Measurements from ENCODE around the gene PHGDH. TPM values are rescaled to one million over a fixed set of nuclear protein-coding genes. Genes with fewer than 3 reads are reported as not detected.

Gene PHGDH
- total and polyA plus RNA-seq, 10 donors, result 1.1 to 24.6 (median 5.5) TPM

GRCh38 chr1:119724611-119725218, 13.0 kb downstream of the PHGDH start:
- DNase-seq, result no peak
- TF ChIP-seq POLR2A (IDR thresholded peaks at IDR 0.05) (no peak), POLR2AphosphoS5 (IDR thresholded peaks at IDR 0.05) (no peak), CTCF (IDR thresholded peaks at IDR 0.05 in 8 of 11, conservative IDR thresholded peaks at IDR 0.05 in 3 of 11) (no peak)
- Histone ChIP-seq H3K27ac (no peak overlapping the region), H3K9me3 (no peaks in the 10 kb centered on the region), H3K4me3 (no peak overlapping the region), H3K27me3 (replicated peaks in 1 of 7) (no peaks in the 10 kb centered on the region), H3K4me1 (peaks cover 0 to 13% (median 0%) of the 10 kb centered on the region in 6 donors), H3K36me3 (no peaks in the 10 kb centered on the region)
- intact Hi-C loops (cut with DNase I; ENCODE audit: low total_unique reads), result no loop called here
- 65 to 89% (median 75%) methylated on average over 8 of the region's 8 CpGs for WGBS, 5 donors

- intact Hi-C loops (cut with DNase I; ENCODE audit: low total_unique reads), result no loop called here
- H3K4me3 ChIP-seq, result no peak overlapping the region
- TF ChIP-seq POLR2AphosphoS5 (IDR thresholded peaks at IDR 0.05) (no peak), POLR2A (IDR thresholded peaks at IDR 0.05) (no peak), CTCF (IDR thresholded peaks at IDR 0.05 in 8 of 11, conservative IDR thresholded peaks at IDR 0.05 in 3 of 11) (no peak)
- H3K4me1 ChIP-seq, result peaks cover 0 to 13% (median 0%) of the 10 kb centered on the region in 6 donors
- no peaks in the 10 kb centered on the region for H3K36me3 ChIP-seq
- no peak overlapping the region for H3K27ac ChIP-seq
- WGBS, 5 donors, result 77 to 91% (median 87%) methylated on average over 5 of the region's 5 CpGs
- H3K27me3 ChIP-seq (replicated peaks in 1 of 7), result no peaks in the 10 kb centered on the region
- H3K9me3 ChIP-seq, result no peaks in the 10 kb centered on the region
- DNase-seq, result no peak
Observed at GRCh38 chr1:119725626-119726025, 13.9 kb downstream of the PHGDH start.

- TF ChIP-seq CTCF (IDR thresholded peaks at IDR 0.05 in 8 of 11, conservative IDR thresholded peaks at IDR 0.05 in 3 of 11), result no peak
- TF ChIP-seq POLR2A (IDR thresholded peaks at IDR 0.05), result no peak
- no peak for TF ChIP-seq POLR2AphosphoS5 (IDR thresholded peaks at IDR 0.05)
- peak overlapping the region in 2 of 8 donors; percentile 18 to 21 for H3K27ac ChIP-seq
- intact Hi-C loops (cut with DNase I; ENCODE audit: low total_unique reads), result no loop called here
- no peaks in the 10 kb centered on the region for H3K36me3 ChIP-seq
- H3K9me3 ChIP-seq, result no peaks in the 10 kb centered on the region
- H3K4me1 ChIP-seq, result peaks cover 0 to 13% (median 0%) of the 10 kb centered on the region in 6 donors
- H3K4me3 ChIP-seq, result no peak overlapping the region
- no peak for DNase-seq
- WGBS, 5 donors, result 8 to 25% (median 20%) methylated on average over 1 of the region's 1 CpG
- no peaks in the 10 kb centered on the region for H3K27me3 ChIP-seq (replicated peaks in 1 of 7)
Observed at GRCh38 chr1:119727991-119728390, 16.3 kb downstream of the PHGDH start.

GRCh38 chr1:119729044-119729443, 17.3 kb downstream of the PHGDH start:
- DNase-seq, result no peak
- intact Hi-C loops (cut with DNase I; ENCODE audit: low total_unique reads), result no loop called here
- no peaks in the 10 kb centered on the region for H3K27me3 ChIP-seq (replicated peaks in 1 of 7)
- no peak for TF ChIP-seq POLR2A (IDR thresholded peaks at IDR 0.05)
- no peak for TF ChIP-seq CTCF (IDR thresholded peaks at IDR 0.05 in 8 of 11, conservative IDR thresholded peaks at IDR 0.05 in 3 of 11)
- TF ChIP-seq POLR2AphosphoS5 (IDR thresholded peaks at IDR 0.05), result no peak
- H3K27ac ChIP-seq, result no peak overlapping the region
- no peaks in the 10 kb centered on the region for H3K36me3 ChIP-seq
- no peak overlapping the region for H3K4me3 ChIP-seq
- no peaks in the 10 kb centered on the region for H3K9me3 ChIP-seq
- peaks cover 0 to 13% (median 0%) of the 10 kb centered on the region in 6 donors for H3K4me1 ChIP-seq
